CD1c-positive myeloid dendritic cell (primary cell): Measurements from ENCODE around the gene STK32C.
A peak's percentile ranks its signal among the peaks of the same experiment; 100 is the strongest.
"Not testable (repeated sequence)": the region's sequence is repeated elsewhere in the genome, so short reads cannot be mapped to it uniquely, and the experiment has no call there.

Experiments
- DNase-seq: peaks from one replicate; pipeline ENCODE4 v3.0.0-alpha.2; 2016; ENCODE audit errors: extremely low spot score

Gene STK32C

GRCh38 chr10:132267916-132268315 lies 39.8 kb downstream of the STK32C start:
- DNase-seq: not testable (repeated sequence)

- no peak for DNase-seq
These were observed 41.1 kb downstream of the STK32C start for GRCh38 chr10:132266594-132267161.

GRCh38 chr10:132265890-132266496 lies 41.8 kb downstream of the STK32C start:
- DNase-seq: no peak

GRCh38 chr10:132264966-132265889 lies 42.5 kb downstream of the STK32C start:
- no peak for DNase-seq

- DNase-seq: no peak
These were observed 43.3 kb downstream of the STK32C start for GRCh38 chr10:132264306-132264950.

- no peak for DNase-seq
These were observed 43.9 kb downstream of the STK32C start for GRCh38 chr10:132263866-132264265.

GRCh38 chr10:132259702-132260482 lies 47.9 kb downstream of the STK32C start:
- DNase-seq: no peak

- DNase-seq: no peak
These were observed 49.3 kb downstream of the STK32C start for GRCh38 chr10:132258423-132258822.

- DNase-seq: no peak
These were observed 49.8 kb downstream of the STK32C start for GRCh38 chr10:132257907-132258306.

GRCh38 chr10:132257271-132257670 lies 50.5 kb downstream of the STK32C start:
- peak; percentile 68 for DNase-seq

- no peak for DNase-seq
These were observed 50.9 kb downstream of the STK32C start for GRCh38 chr10:132256866-132257265.

- DNase-seq: peak; percentile 14
These were observed 52.0 kb downstream of the STK32C start for GRCh38 chr10:132255489-132256344.

GRCh38 chr10:132254841-132255240 lies 52.9 kb downstream of the STK32C start:
- peak; percentile 72 for DNase-seq

GRCh38 chr10:132253092-132253687 lies 54.6 kb downstream of the STK32C start:
- DNase-seq: no peak

- DNase-seq: no peak
These were observed 55.3 kb downstream of the STK32C start for GRCh38 chr10:132252412-132252811.

- no peak for DNase-seq
These were observed 55.8 kb downstream of the STK32C start for GRCh38 chr10:132251928-132252327.

GRCh38 chr10:132250481-132251475 lies 57.0 kb downstream of the STK32C start:
- no peak for DNase-seq

- DNase-seq: no peak
These were observed 57.9 kb downstream of the STK32C start for GRCh38 chr10:132249824-132250375.
